Suppressor macrophage (primary cell): ENCODE data around the gene PDXK.

Experiments used
- DNase-seq, 4 experiments: peaks; one replicate each; pipeline ENCODE4 v3.0.0-alpha.2; 2020 to 2022

Gene PDXK

DNA sequence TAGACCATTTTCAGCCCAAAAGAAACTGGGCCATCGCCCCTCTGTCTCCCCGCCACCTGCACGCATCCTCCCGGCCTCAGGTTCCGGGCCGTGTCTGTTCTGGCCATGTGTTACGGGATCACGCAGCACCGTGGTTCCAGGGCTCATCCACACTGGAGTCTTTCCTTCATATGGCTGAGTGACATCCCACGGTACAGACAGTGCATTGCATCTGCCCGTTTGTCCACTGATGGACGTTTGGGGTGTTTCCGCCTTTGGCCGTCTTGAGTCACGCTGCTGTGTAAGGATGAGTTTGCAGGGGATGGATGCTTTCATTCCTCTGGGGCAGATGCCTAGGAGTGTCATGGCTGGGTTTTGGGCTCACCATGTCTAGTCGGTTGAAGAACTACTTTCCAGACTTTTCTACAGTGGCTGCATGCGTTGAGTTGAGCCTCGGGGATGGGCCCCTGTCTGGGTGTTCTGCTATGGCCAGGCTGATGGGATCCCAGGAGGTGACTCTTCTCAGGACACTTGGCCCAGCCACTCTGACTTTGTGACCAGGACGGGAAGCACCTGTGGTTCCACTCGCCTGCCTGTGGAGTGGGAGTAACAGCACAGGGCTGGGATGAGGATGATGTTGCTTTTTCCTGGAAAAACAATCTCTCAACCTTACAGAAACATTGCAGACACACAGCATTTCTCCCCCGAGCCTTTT is 87.2 kb downstream of the PDXK start:
- DNase-seq = peak in 1 of 4 experiments; percentile 2

DNA sequence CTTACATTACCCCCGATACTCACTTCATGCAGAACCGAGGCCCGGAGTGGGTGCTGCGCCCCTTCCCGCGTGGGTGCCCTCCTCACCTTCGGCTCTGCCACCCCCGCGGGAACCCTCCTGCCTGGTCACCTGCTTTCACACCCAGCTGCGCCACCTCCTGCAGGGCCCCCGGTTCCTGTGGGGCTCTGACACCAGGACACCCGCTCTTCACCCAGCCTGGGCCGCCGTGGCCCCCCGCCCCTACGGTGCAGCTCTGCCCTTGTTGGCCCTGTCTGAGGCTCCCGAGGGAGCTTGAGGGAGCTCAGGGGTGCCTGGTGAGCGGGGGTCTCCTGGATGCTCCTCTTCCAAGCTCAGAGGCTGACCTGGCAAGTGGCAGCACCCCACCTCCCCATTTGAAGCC is 89.4 kb downstream of the PDXK start:
- DNase-seq = no peak

- no peak for DNase-seq
These were observed 89.9 kb downstream of the PDXK start for GRCh38 chr21:43808832-43809251.

DNA sequence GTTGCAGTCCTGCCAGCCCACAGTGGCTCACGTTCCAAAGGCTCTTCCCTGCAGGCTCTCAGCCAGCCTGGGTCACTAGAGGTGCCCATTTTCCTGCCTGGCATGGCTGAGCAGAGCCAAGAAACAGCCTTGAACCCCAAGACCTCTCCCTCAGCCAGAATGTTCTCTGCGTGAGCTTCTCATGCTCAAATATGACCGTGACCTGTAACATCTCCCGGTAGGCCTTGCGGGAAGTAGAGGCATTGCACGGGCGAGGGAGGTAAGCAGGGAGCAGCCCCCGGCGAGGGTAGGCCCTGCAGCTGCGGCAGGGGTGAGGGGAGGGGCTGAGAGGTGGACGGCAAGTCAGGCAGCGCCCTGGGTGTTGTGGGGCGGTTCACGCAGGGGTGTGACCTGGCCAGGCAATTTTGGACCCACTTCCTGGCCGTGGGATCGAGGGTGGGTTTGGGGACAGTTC is 90.4 kb downstream of the PDXK start:
- DNase-seq = no peak

DNA sequence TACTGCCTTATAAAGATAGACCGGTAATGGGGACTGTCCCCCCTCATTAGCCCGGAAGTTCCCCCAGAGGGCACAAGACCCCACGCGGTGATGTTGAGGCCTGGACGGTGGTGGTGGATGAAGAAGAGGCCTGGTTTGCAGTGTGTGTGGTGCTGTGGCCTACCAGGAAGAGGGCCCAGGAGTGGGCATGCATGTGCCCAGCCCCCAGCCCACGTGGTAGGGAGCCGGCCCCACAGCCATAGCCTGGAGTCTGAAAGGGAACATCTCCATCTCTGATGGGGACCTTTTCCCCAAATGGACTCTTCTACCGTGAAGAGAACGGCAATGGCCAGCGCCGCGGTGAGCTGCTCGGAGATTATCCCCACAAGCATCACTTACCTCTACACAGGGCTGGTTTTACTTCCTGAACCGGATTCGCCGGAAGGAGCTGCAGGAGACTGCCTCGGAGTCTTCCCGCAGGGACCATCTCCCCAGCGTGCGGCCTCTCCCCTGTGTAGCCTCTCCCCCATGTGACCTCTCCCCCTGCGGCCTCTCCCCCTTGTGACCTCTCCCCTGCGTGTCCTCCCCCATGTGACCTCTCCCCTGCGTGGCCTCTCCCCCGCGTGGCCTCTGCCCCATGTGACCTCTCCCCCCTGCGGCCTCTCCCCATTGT is 91.0 kb downstream of the PDXK start:
- DNase-seq = no peak

GRCh38 chr21:43810505-43811261 is 91.8 kb downstream of the PDXK start:
- DNase-seq = peak; percentile 88 to 96 (median 94)

GRCh38 chr21:43811262-43812105 is 92.6 kb downstream of the PDXK start:
- peak in 2 of 4 experiments; percentile 41 to 53 for DNase-seq
